Gastroesophageal sphincter (tissue), 3 donors: ENCODE measurements around the gene GPC3.

Experiments
- CTCF ChIP-seq, 4 experiments: fragments of 200-600 bp in 2 of 4; fragments of 450-650 bp in 2 of 4; sonication (generic) in 1 of 4; IDR thresholded peaks; one replicate each; pipeline ENCODE4 v1.5.1; 2017 to 2019; ENCODE audit warnings: antibody characterized with exemption in 4 of 4, mild to moderate bottlenecking in 2 of 4, moderate library complexity in 2 of 4
- POLR2A ChIP-seq, 2 donors: fragments of 450-650 bp; IDR thresholded peaks; one replicate each; pipeline ENCODE4 v1.6.1; 2017; ENCODE audit warnings: antibody characterized with exemption in 2 of 2, mild to moderate bottlenecking in 2 of 2, moderate library complexity in 1 of 2

GRCh38 chrX:133948895-133949294 lies 36.5 kb downstream of the GPC3 start:
- TF ChIP-seq POLR2A (IDR thresholded peaks at IDR 0.05) (no peak), CTCF (IDR thresholded peaks at IDR 0.05) (no peak)
